ENCODE results near the gene RBM17.

DNA sequence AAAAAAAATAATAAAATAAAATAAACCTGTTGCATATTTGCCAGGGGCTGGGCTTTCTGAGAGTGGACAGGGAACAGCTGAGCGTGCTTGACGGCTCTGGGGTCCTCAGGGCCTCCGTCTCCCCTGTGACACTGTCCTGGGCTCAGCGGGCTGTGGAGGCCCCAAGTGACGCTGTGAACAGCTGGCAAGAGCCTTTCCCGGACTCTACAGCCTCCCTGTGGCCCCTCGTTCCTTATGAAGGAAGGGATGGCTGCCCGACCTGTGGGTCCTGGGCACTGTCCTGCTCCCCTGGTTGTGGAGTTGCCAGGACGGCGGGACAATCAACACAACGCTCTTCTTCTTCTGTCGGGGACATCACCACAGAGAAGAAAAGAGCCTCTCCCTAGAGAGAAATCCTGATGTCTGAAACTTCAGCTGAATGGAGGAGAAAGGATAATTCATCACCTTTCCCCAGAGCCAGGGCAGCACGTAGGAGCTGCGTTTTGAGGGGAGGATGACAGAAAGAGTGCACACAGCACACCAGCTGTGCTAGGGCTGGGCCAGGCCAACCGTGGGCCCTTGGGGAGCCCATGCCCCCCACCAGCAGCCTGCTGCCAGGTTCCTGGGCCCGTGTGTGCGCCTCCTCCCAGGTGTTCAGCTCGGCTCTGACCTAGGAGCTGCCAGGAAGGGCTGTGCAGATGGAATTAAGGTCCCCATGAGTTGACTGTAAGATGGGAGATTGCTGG, 45.4 kb downstream of the RBM17 start:
- TF ChIP-seq, protein P1, sequence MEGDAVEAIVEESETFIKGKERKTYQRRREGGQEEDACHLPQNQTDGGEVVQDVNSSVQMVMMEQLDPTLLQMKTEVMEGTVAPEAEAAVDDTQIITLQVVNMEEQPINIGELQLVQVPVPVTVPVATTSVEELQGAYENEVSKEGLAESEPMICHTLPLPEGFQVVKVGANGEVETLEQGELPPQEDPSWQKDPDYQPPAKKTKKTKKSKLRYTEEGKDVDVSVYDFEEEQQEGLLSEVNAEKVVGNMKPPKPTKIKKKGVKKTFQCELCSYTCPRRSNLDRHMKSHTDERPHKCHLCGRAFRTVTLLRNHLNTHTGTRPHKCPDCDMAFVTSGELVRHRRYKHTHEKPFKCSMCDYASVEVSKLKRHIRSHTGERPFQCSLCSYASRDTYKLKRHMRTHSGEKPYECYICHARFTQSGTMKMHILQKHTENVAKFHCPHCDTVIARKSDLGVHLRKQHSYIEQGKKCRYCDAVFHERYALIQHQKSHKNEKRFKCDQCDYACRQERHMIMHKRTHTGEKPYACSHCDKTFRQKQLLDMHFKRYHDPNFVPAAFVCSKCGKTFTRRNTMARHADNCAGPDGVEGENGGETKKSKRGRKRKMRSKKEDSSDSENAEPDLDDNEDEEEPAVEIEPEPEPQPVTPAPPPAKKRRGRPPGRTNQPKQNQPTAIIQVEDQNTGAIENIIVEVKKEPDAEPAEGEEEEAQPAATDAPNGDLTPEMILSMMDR (conservative IDR thresholded peaks at IDR 0.05; ENCODE audit: low read depth, low read length): no peak
- TF ChIP-seq SMC3 (IDR thresholded peaks at IDR 0.05; ENCODE audit: low read depth, low read length) (no peak), POLR2A (IDR thresholded peaks at IDR 0.05; ENCODE audit: low read depth, low read length) (no peak)

All from IMR-90 (cell line).